Stimulated activated CD4-positive, alpha-beta T cell treated with anti-CD3 and anti-CD28 coated beads, Interleukin-12 subunit alpha, Interleukin-12 subunit beta, amount 100 ng/mL, for 4 hours (primary cell): ENCODE measurements around the gene LRRC37A.
"Not testable (repeated sequence)": the region's sequence is repeated elsewhere in the genome, so short reads cannot be mapped to it uniquely, and the experiment has no call there.

Source experiments
- DNase-seq: peaks from one replicate; pipeline ENCODE4 v3.0.0-alpha.2; 2020

LRRC37A gene

GRCh38 chr17:46294831-46295230, at the start of gene LRRC37A:
Gene LRRC37A (plus strand): TSS chr17:46295131. CDS start chr17:46295134, 3 bp downstream.
- DNase-seq: not testable (repeated sequence)

- not testable (repeated sequence) for DNase-seq
Measured at GRCh38 chr17:46249153-46249552, 45.8 kb upstream of the LRRC37A start.

GRCh38 chr17:46252804-46253203, 42.1 kb upstream of the LRRC37A start:
- not testable (repeated sequence) for DNase-seq

- DNase-seq: peak; percentile 79
Measured at GRCh38 chr17:46253722-46254121, 41.2 kb upstream of the LRRC37A start.

GRCh38 chr17:46254215-46254614, 40.7 kb upstream of the LRRC37A start:
- DNase-seq: not testable (repeated sequence)

- DNase-seq: not testable (repeated sequence)
Measured at GRCh38 chr17:46256369-46256768, 38.6 kb upstream of the LRRC37A start.

- not testable (repeated sequence) for DNase-seq
Measured at GRCh38 chr17:46259845-46260661, 34.9 kb upstream of the LRRC37A start.

- DNase-seq: no peak
Measured at GRCh38 chr17:46262271-46262670, 32.7 kb upstream of the LRRC37A start.

GRCh38 chr17:46264456-46265198, 30.3 kb upstream of the LRRC37A start:
- no peak for DNase-seq

GRCh38 chr17:46266063-46266655, 28.8 kb upstream of the LRRC37A start:
- peak; percentile 17 for DNase-seq

GRCh38 chr17:46266656-46267544, 28.0 kb upstream of the LRRC37A start:
- peak; percentile 88 for DNase-seq

GRCh38 chr17:46270032-46270431, 24.9 kb upstream of the LRRC37A start:
- DNase-seq: no peak

- no peak for DNase-seq
Measured at GRCh38 chr17:46273541-46274236, 21.2 kb upstream of the LRRC37A start.

- DNase-seq: no peak
Measured at GRCh38 chr17:46274238-46274637, 20.7 kb upstream of the LRRC37A start.

GRCh38 chr17:46276728-46277479, 18.0 kb upstream of the LRRC37A start:
- not testable (repeated sequence) for DNase-seq

GRCh38 chr17:46281336-46281735, 13.6 kb upstream of the LRRC37A start:
- DNase-seq: not testable (repeated sequence)

- not testable (repeated sequence) for DNase-seq
Measured at GRCh38 chr17:46282635-46283034, 12.3 kb upstream of the LRRC37A start.

GRCh38 chr17:46284467-46284866, 10.5 kb upstream of the LRRC37A start:
- DNase-seq: peak; percentile 39

GRCh38 chr17:46285500-46285899, 9.4 kb upstream of the LRRC37A start:
- DNase-seq: not testable (repeated sequence)

- peak; percentile 19 for DNase-seq
Measured at GRCh38 chr17:46286764-46287221, 8.1 kb upstream of the LRRC37A start.

GRCh38 chr17:46287587-46287986, 7.3 kb upstream of the LRRC37A start:
- not testable (repeated sequence) for DNase-seq
